ENCODE measurements around the gene SLC7A7.

The SLC7A7 gene

DNA sequence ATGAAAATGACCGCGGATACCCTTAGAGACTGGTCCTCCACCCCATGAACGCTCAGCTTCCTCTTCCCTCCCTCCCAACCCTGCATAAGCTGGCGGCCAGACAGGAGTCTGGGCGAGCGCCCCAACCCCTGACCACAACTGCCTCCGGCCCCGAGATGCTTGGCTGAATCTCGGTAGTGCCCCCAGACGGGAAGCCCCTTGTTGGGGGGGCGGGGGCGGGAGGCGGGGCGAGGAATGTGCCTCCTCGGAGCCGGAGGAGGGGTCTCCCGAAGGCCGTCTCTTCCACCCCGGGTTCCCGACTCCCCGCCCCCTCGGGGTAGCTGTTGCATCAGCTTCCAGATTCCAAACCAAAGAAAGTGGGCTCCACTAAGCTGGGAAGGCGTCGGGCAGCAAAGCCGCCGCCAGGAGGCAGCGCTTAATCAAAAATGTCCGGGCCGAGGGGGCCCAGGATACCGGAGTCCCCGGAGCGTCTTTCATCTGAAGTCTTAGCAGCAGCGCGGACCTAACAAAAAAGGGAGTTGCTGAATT is 7.4 kb upstream of the SLC7A7 start:
- Histone ChIP-seq H4K8ac (ENCODE audit: low read depth, low read length) (peak overlapping the region; percentile 83), H4K91ac (ENCODE audit: low read depth, low read length) (peak overlapping the region; percentile 100), H3K27me3 (ENCODE audit: insufficient read depth, low read length) (no peaks in the 10 kb centered on the region), H3K23ac (ENCODE audit: low read length) (peak overlapping the region; percentile 24), H3K4ac (ENCODE audit: low read depth, low read length) (peak overlapping the region; percentile 99), H3K4me2 (ENCODE audit: low read length) (peak overlapping the region; percentile 80), H3K36me3 (ENCODE audit: control insufficient read depth in 1 of 2, insufficient read depth in 2 of 2, low read length in 2 of 2) (no peaks in the 10 kb centered on the region), H4K12ac (ENCODE audit: low read depth, low read length) (peak overlapping the region; percentile 95), H3K4me1 (ENCODE audit: control insufficient read depth in 1 of 2, insufficient read depth in 2 of 2, low read length in 2 of 2) (peaks cover 33 to 39% of the 10 kb centered on the region in 2 experiments), H2AFZ (ENCODE audit: insufficient read depth, low read length, poor library complexity) (peak overlapping the region; percentile 68), H3K79me1 (ENCODE audit: low read length) (peaks cover 45% of the 10 kb centered on the region), H3K18ac (ENCODE audit: low read length) (peak overlapping the region; percentile 99), H2BK12ac (ENCODE audit: low read length) (peak overlapping the region; percentile 83), H3K14ac (ENCODE audit: low read length) (peak overlapping the region; percentile 100), H3K9ac (ENCODE audit: low read length) (peak overlapping the region; percentile 82), H3K4me3 (ENCODE audit: low read depth, low read length) (peak overlapping the region; percentile 65), H2BK5ac (ENCODE audit: low read depth, low read length, poor library complexity) (peak overlapping the region; percentile 99), H2BK120ac (ENCODE audit: insufficient read depth, low read length, poor library complexity) (peak overlapping the region; percentile 100), H3K9me3 (ENCODE audit: insufficient read depth, low read depth, low read length) (no peaks in the 10 kb centered on the region), H3K27ac (ENCODE audit: low read depth, low read length) (peak overlapping the region; percentile 98), H3K79me2 (ENCODE audit: control insufficient read depth, insufficient read depth, low read length, poor library complexity) (peaks cover 11% of the 10 kb centered on the region), H2AK5ac (ENCODE audit: low read length) (peak overlapping the region; percentile 97)
- WGBS (ENCODE audit: extremely low coverage, insufficient coverage, insufficient read length): no CpG with 5 or more reads among the region's 34 CpGs
- DNase-seq: peak; percentile 68 to 70

DNA sequence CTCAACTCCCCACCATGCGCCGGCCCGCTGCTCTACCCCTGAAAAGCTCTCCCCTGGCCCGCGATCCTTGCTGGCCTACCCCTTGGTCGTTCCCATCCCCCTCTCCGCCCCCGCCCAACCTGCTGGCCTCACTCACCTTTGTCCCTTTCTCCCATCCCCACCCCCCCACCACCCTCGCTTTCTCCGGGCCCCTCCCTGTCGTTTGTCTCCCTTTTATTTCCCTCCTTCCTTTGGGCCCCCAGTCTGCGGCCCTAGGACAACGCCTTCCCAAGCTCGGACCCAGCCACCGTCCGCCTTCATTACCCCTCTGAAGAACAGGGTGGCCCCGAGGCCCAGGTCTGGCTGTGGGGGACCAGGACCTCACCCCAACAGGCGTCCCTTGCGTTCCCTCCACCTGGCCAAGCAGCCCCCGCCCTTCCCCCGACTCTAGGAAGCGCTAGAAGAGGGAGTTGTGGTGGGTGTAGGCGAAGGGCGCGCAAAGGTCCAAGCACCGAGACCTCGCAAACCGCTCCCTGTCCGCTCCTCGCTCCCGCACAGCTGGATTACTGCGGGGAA is 6.9 kb upstream of the SLC7A7 start:
- Histone ChIP-seq H2AK5ac (ENCODE audit: low read length) (peak overlapping the region; percentile 97), H3K79me1 (ENCODE audit: low read length) (peaks cover 46% of the 10 kb centered on the region), H3K4me1 (ENCODE audit: control insufficient read depth in 1 of 2, insufficient read depth in 2 of 2, low read length in 2 of 2) (peaks cover 33 to 39% of the 10 kb centered on the region in 2 experiments), H3K18ac (ENCODE audit: low read length) (peak overlapping the region; percentile 99), H2BK5ac (ENCODE audit: low read depth, low read length, poor library complexity) (peak overlapping the region; percentile 99), H3K4me3 (ENCODE audit: low read depth, low read length) (peak overlapping the region; percentile 65), H2BK12ac (ENCODE audit: low read length) (peak overlapping the region; percentile 83), H3K14ac (ENCODE audit: low read length) (peak overlapping the region; percentile 100), H4K12ac (ENCODE audit: low read depth, low read length) (peak overlapping the region; percentile 95), H3K36me3 (ENCODE audit: control insufficient read depth in 1 of 2, insufficient read depth in 2 of 2, low read length in 2 of 2) (no peaks in the 10 kb centered on the region), H4K91ac (ENCODE audit: low read depth, low read length) (peak overlapping the region; percentile 100), H3K4me2 (ENCODE audit: low read length) (peak overlapping the region; percentile 80), H2BK120ac (ENCODE audit: insufficient read depth, low read length, poor library complexity) (peak overlapping the region; percentile 100), H3K4ac (ENCODE audit: low read depth, low read length) (peak overlapping the region; percentile 99), H3K23ac (ENCODE audit: low read length) (peak overlapping the region; percentile 24), H3K9me3 (ENCODE audit: insufficient read depth, low read depth, low read length) (no peaks in the 10 kb centered on the region), H4K8ac (ENCODE audit: low read depth, low read length) (peak overlapping the region; percentile 83), H2AFZ (ENCODE audit: insufficient read depth, low read length, poor library complexity) (peak overlapping the region; percentile 68), H3K9ac (ENCODE audit: low read length) (peak overlapping the region; percentile 82), H3K79me2 (ENCODE audit: control insufficient read depth, insufficient read depth, low read length, poor library complexity) (peaks cover 11% of the 10 kb centered on the region), H3K27ac (ENCODE audit: low read depth, low read length) (peak overlapping the region; percentile 98), H3K27me3 (ENCODE audit: insufficient read depth, low read length) (no peaks in the 10 kb centered on the region)
- no peak for DNase-seq
- WGBS (ENCODE audit: extremely low coverage, insufficient coverage, insufficient read length): no CpG with 5 or more reads among the region's 32 CpGs

DNA sequence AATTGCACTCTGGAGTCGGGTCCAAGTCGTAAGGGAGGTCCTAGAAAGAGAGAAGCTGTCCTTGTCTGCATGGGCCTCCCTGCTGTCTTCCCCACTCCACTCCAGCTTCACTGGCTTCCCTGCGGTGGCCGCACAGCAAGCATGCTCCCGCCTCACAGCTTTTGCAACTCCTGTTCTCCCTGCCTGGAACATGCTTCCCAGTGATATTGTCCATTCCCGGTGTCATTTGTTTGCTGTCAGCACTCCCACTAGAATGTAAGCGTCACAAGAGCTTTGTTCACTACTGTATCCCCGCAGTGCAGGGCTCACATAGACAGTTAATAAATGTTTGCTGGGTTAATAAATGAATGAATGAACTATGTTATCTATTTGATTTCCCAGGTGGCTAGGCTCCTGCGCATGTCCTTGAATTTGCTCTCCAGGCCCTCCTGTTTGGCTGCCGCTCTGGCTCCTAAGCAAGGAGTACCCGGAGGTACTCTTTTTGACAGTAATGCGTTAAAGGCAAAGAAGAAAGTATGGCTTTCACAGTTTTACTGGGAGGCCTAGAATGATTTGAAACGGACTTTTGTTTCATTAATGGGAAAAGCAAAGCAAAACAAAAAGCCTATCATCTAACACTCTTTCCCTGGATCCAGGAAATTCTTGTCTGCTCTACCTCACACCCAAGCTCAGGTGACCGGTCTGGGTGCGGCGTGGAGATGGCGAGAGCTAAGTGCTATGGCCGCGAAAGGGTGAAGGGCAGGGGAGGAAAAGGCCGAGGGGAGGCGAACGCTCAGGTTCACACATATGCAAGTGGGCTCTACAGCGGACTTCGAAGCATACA is 6.2 kb upstream of the SLC7A7 start:
- Histone ChIP-seq H2BK120ac (ENCODE audit: insufficient read depth, low read length, poor library complexity) (peak overlapping the region; percentile 100), H3K18ac (ENCODE audit: low read length) (peak overlapping the region; percentile 78), H2BK5ac (ENCODE audit: low read depth, low read length, poor library complexity) (peak overlapping the region; percentile 99), H4K91ac (ENCODE audit: low read depth, low read length) (peak overlapping the region; percentile 100), H2AFZ (ENCODE audit: insufficient read depth, low read length, poor library complexity) (peak overlapping the region; percentile 7), H2AK5ac (ENCODE audit: low read length) (peak overlapping the region; percentile 50), H3K4me2 (ENCODE audit: low read length) (peak overlapping the region; percentile 80), H3K27ac (ENCODE audit: low read depth, low read length) (peak overlapping the region; percentile 98), H3K79me1 (ENCODE audit: low read length) (peaks cover 45% of the 10 kb centered on the region), H3K14ac (ENCODE audit: low read length) (peak overlapping the region; percentile 90), H3K4me1 (ENCODE audit: control insufficient read depth in 1 of 2, insufficient read depth in 2 of 2, low read length in 2 of 2) (peaks cover 33 to 39% of the 10 kb centered on the region in 2 experiments), H2BK12ac (ENCODE audit: low read length) (peak overlapping the region; percentile 62), H4K8ac (ENCODE audit: low read depth, low read length) (peak overlapping the region; percentile 83), H3K36me3 (ENCODE audit: control insufficient read depth in 1 of 2, insufficient read depth in 2 of 2, low read length in 2 of 2) (no peaks in the 10 kb centered on the region), H3K79me2 (ENCODE audit: control insufficient read depth, insufficient read depth, low read length, poor library complexity) (peaks cover 11% of the 10 kb centered on the region), H4K12ac (ENCODE audit: low read depth, low read length) (peak overlapping the region; percentile 36), H3K23ac (ENCODE audit: low read length) (no peak overlapping the region), H3K4ac (ENCODE audit: low read depth, low read length) (peak overlapping the region; percentile 46), H3K9me3 (ENCODE audit: insufficient read depth, low read depth, low read length) (no peaks in the 10 kb centered on the region), H3K9ac (ENCODE audit: low read length) (peak overlapping the region; percentile 45), H3K27me3 (ENCODE audit: insufficient read depth, low read length) (no peaks in the 10 kb centered on the region), H3K4me3 (ENCODE audit: low read depth, low read length) (no peak overlapping the region)
- peak in 1 of 2 donors; percentile 33 for DNase-seq
- WGBS (ENCODE audit: extremely low coverage, insufficient coverage, insufficient read length): no CpG with 5 or more reads among the region's 24 CpGs

GRCh38 chr14:22820731-22821130 is 5.5 kb upstream of the SLC7A7 start:
- H3K79me1 ChIP-seq (ENCODE audit: low read length): peaks cover 45% of the 10 kb centered on the region
- no peak overlapping the region for H2AFZ ChIP-seq (ENCODE audit: insufficient read depth, low read length, poor library complexity)
- peak; percentile 98 to 99 for DNase-seq
- H2BK120ac ChIP-seq (ENCODE audit: insufficient read depth, low read length, poor library complexity): peak overlapping the region; percentile 82
- H3K4me3 ChIP-seq (ENCODE audit: low read depth, low read length): no peak overlapping the region
- H3K9me3 ChIP-seq (ENCODE audit: insufficient read depth, low read depth, low read length): no peaks in the 10 kb centered on the region
- no peaks in the 10 kb centered on the region for H3K27me3 ChIP-seq (ENCODE audit: insufficient read depth, low read length)
- H3K4me1 ChIP-seq (ENCODE audit: control insufficient read depth in 1 of 2, insufficient read depth in 2 of 2, low read length in 2 of 2): peaks cover 34 to 40% of the 10 kb centered on the region in 2 experiments
- peak overlapping the region; percentile 80 for H3K4me2 ChIP-seq (ENCODE audit: low read length)
- no peak overlapping the region for H4K12ac ChIP-seq (ENCODE audit: low read depth, low read length)
- H2AK5ac ChIP-seq (ENCODE audit: low read length): no peak overlapping the region
- H3K14ac ChIP-seq (ENCODE audit: low read length): no peak overlapping the region
- H3K9ac ChIP-seq (ENCODE audit: low read length): no peak overlapping the region
- H3K27ac ChIP-seq (ENCODE audit: low read depth, low read length): peak overlapping the region; percentile 98
- H3K36me3 ChIP-seq (ENCODE audit: control insufficient read depth in 1 of 2, insufficient read depth in 2 of 2, low read length in 2 of 2): no peaks in the 10 kb centered on the region
- peak overlapping the region; percentile 99 for H2BK5ac ChIP-seq (ENCODE audit: low read depth, low read length, poor library complexity)
- no peak overlapping the region for H3K18ac ChIP-seq (ENCODE audit: low read length)
- no peak overlapping the region for H3K23ac ChIP-seq (ENCODE audit: low read length)
- H3K4ac ChIP-seq (ENCODE audit: low read depth, low read length): no peak overlapping the region
- peak overlapping the region; percentile 100 for H4K91ac ChIP-seq (ENCODE audit: low read depth, low read length)
- no CpG with 5 or more reads among the region's 1 CpG for WGBS (ENCODE audit: extremely low coverage, insufficient coverage, insufficient read length)
- H4K8ac ChIP-seq (ENCODE audit: low read depth, low read length): no peak overlapping the region
- H3K79me2 ChIP-seq (ENCODE audit: control insufficient read depth, insufficient read depth, low read length, poor library complexity): peaks cover 11% of the 10 kb centered on the region
- no peak overlapping the region for H2BK12ac ChIP-seq (ENCODE audit: low read length)

Measured in trophoblast cell (in vitro differentiated cells and primary cell).